ENCODE measurements around the gene GAA.

GAA gene

DNA sequence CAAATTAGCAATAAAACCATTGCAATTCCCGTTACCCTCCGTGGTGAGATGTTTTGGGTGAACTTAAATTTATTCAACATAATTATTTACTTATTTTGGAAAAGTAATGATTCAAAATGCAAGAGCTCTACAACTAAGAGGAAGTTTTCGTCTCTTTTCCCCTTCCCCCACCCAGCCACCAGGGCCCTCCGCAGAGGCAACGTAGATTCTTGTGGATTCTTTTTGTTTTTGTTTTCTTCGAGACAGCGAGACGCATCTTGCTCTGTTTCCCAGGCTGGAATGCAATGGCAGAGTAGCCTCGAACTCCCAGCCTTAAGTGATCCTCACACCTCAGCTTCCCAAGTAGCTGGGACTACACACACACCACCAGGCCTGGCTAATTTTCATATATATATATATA, 45.8 kb upstream of the GAA start:
- H3K36me3 ChIP-seq (ENCODE audit: insufficient read depth, low read length), result no peaks in the 10 kb centered on the region
- no peak for TF ChIP-seq EZH2phosphoT487 (IDR thresholded peaks at IDR 0.05; ENCODE audit: borderline replicate concordance)
- TF ChIP-seq, protein P1, sequence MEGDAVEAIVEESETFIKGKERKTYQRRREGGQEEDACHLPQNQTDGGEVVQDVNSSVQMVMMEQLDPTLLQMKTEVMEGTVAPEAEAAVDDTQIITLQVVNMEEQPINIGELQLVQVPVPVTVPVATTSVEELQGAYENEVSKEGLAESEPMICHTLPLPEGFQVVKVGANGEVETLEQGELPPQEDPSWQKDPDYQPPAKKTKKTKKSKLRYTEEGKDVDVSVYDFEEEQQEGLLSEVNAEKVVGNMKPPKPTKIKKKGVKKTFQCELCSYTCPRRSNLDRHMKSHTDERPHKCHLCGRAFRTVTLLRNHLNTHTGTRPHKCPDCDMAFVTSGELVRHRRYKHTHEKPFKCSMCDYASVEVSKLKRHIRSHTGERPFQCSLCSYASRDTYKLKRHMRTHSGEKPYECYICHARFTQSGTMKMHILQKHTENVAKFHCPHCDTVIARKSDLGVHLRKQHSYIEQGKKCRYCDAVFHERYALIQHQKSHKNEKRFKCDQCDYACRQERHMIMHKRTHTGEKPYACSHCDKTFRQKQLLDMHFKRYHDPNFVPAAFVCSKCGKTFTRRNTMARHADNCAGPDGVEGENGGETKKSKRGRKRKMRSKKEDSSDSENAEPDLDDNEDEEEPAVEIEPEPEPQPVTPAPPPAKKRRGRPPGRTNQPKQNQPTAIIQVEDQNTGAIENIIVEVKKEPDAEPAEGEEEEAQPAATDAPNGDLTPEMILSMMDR (conservative IDR thresholded peaks at IDR 0.05; ENCODE audit: low read length), result no peak
- H2AFZ ChIP-seq (ENCODE audit: low read length), result no peak overlapping the region
- no peaks in the 10 kb centered on the region for H4K20me1 ChIP-seq (ENCODE audit: insufficient read depth, low read length, poor library complexity, severe bottlenecking)
- H3K4me1 ChIP-seq (ENCODE audit: insufficient read depth, low read length, poor library complexity, severe bottlenecking), result no peaks in the 10 kb centered on the region
- H3K9ac ChIP-seq (ENCODE audit: low read depth, low read length, poor library complexity, severe bottlenecking), result no peak overlapping the region
- no peaks in the 10 kb centered on the region for H3K9me3 ChIP-seq (ENCODE audit: insufficient read depth, low read depth, low read length)
- no peaks in the 10 kb centered on the region for H3F3A ChIP-seq (ENCODE audit: low read depth)
- H3K4me2 ChIP-seq (ENCODE audit: low read depth, low read length, poor library complexity, severe bottlenecking), result no peak overlapping the region
- no peaks in the 10 kb centered on the region for H3K79me2 ChIP-seq (ENCODE audit: insufficient read depth, low read length)
- no peak overlapping the region for H3K4me3 ChIP-seq (ENCODE audit: low read length, poor library complexity, severe bottlenecking)
- no peaks in the 10 kb centered on the region for H3K9me2 ChIP-seq (replicated peaks; ENCODE audit: low read depth, low read length)
- H3K27me3 ChIP-seq (ENCODE audit: insufficient read depth, low read length, poor library complexity, severe bottlenecking), result no peaks in the 10 kb centered on the region

DNA sequence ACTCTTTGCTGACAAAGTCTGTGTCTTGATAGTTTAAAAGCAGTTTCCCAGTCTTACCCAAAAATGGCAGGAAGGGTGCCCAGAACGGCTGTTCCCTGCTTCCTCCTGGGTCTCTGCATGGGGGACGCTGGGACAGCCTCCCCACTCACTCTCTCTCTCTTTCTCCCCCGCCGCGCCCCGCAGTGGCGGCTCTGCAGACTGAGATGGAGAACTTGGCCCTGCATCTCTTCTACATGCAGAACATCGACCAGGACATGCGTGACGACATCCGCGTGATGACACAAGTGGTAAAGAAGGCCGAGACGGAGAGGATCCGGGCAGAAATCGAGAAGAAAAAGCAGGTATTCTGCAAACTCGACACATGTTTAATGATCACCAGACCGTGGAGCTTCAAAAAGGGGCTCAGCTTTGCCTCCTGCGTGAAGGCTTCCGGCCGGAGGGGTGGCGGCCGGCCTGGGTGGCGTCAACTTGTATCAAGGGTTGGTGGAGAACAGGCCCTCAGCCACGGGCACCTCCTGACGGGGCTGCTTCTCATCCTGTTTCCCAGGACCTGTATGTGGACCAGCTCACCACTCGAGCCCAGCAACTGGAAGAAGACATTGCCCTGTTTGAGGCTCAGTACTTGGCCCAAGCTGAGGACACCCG, 42.9 kb upstream of the GAA start:
- H3K4me2 ChIP-seq (ENCODE audit: low read depth, low read length, poor library complexity, severe bottlenecking), result no peak overlapping the region
- no peak overlapping the region for H3K9ac ChIP-seq (ENCODE audit: low read depth, low read length, poor library complexity, severe bottlenecking)
- no peaks in the 10 kb centered on the region for H3K79me2 ChIP-seq (ENCODE audit: insufficient read depth, low read length)
- no peaks in the 10 kb centered on the region for H3K9me3 ChIP-seq (ENCODE audit: insufficient read depth, low read depth, low read length)
- H3K9me2 ChIP-seq (replicated peaks; ENCODE audit: low read depth, low read length), result no peaks in the 10 kb centered on the region
- no peak overlapping the region for H2AFZ ChIP-seq (ENCODE audit: low read length)
- no peaks in the 10 kb centered on the region for H3K4me1 ChIP-seq (ENCODE audit: insufficient read depth, low read length, poor library complexity, severe bottlenecking)
- no peaks in the 10 kb centered on the region for H3K27me3 ChIP-seq (ENCODE audit: insufficient read depth, low read length, poor library complexity, severe bottlenecking)
- no peaks in the 10 kb centered on the region for H4K20me1 ChIP-seq (ENCODE audit: insufficient read depth, low read length, poor library complexity, severe bottlenecking)
- H3F3A ChIP-seq (ENCODE audit: low read depth), result no peaks in the 10 kb centered on the region
- no peak for TF ChIP-seq EZH2phosphoT487 (IDR thresholded peaks at IDR 0.05; ENCODE audit: borderline replicate concordance)
- TF ChIP-seq, protein P1 (conservative IDR thresholded peaks at IDR 0.05; ENCODE audit: low read length), result no peak
- no peaks in the 10 kb centered on the region for H3K36me3 ChIP-seq (ENCODE audit: insufficient read depth, low read length)
- H3K4me3 ChIP-seq (ENCODE audit: low read length, poor library complexity, severe bottlenecking), result no peak overlapping the region

DNA sequence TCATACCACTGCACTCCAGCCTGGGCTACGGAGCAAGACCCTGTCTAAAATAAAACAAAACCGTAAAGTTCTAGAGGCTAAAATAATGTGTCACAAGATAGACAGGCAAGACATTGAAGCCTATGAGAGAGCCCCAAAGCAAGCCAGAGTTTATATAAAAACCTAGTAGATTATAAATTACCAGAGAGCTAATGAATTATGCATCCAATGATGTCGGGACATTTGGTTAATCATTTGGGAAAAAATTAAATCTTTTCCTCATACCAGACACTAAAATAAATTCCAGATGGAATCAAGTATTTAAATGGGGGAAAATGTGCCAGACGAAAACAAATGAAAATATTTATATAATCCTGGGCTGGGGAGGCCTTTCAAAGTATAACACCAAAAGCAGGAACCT, 40.7 kb upstream of the GAA start:
- Histone ChIP-seq H3K9ac (ENCODE audit: low read depth, low read length, poor library complexity, severe bottlenecking) (no peak overlapping the region), H4K20me1 (ENCODE audit: insufficient read depth, low read length, poor library complexity, severe bottlenecking) (no peaks in the 10 kb centered on the region), H2AFZ (ENCODE audit: low read length) (no peak overlapping the region), H3F3A (ENCODE audit: low read depth) (no peaks in the 10 kb centered on the region), H3K9me2 (replicated peaks; ENCODE audit: low read depth, low read length) (no peaks in the 10 kb centered on the region), H3K27me3 (ENCODE audit: insufficient read depth, low read length, poor library complexity, severe bottlenecking) (no peaks in the 10 kb centered on the region), H3K79me2 (ENCODE audit: insufficient read depth, low read length) (no peaks in the 10 kb centered on the region), H3K36me3 (ENCODE audit: insufficient read depth, low read length) (no peaks in the 10 kb centered on the region), H3K4me1 (ENCODE audit: insufficient read depth, low read length, poor library complexity, severe bottlenecking) (no peaks in the 10 kb centered on the region), H3K4me2 (ENCODE audit: low read depth, low read length, poor library complexity, severe bottlenecking) (no peak overlapping the region), H3K9me3 (ENCODE audit: insufficient read depth, low read depth, low read length) (no peaks in the 10 kb centered on the region), H3K4me3 (ENCODE audit: low read length, poor library complexity, severe bottlenecking) (no peak overlapping the region)
- TF ChIP-seq, protein P1 (conservative IDR thresholded peaks at IDR 0.05; ENCODE audit: low read length), result no peak
- no peak for TF ChIP-seq EZH2phosphoT487 (IDR thresholded peaks at IDR 0.05; ENCODE audit: borderline replicate concordance)

Measured in Loucy (cell line).